GM18526 (cell line): ENCODE data around the gene TRPM1.

ENCODE experiments used
- POLR2A ChIP-seq: IDR thresholded peaks from 3 replicates; pipeline ENCODE4 v1.6.1; 2011; ENCODE audit not compliant: insufficient read length; ENCODE audit errors: extremely low read depth

Gene TRPM1

DNA sequence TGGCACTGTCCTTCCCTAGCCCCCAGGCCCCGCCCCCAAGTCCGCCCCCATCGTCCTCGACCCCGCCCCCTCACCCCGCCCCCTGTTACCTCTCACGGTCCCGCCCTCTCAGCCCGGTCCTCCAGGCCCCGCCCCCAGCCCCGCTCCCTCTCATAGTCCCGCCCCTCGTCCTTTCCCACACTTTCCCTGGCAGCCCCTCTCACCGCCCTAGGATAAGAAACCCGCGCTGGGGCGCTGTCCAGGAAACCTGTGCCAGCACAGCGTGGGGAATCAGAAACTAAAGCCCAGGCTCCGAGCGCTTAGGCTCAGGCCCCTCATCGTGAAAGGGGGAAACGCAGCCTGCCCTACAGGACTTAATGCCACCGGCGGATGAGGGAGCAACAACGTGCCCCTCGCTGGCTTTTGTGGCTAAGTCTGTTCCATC lies 20.9 kb downstream of the TRPM1 start:
- TF ChIP-seq POLR2A = no peak

DNA sequence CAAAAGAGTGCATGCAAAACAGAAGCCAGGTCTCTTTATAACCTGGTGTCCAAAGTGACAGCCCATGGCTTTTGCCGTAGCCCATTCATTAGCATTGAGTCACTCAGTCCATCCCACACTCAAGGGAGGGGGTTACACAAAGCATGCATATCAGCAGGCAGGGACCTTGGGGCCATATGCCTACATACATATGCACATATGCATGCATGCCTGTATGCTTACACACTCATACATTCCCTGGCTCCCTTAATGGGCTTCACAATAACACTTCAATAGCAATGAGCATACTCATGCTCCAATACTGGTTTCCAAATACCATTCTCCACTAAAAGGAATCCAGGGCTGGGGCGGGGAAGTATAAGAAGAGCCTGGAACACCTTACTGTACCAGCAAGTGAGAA lies 22.0 kb downstream of the TRPM1 start:
- TF ChIP-seq POLR2A = no peak

DNA sequence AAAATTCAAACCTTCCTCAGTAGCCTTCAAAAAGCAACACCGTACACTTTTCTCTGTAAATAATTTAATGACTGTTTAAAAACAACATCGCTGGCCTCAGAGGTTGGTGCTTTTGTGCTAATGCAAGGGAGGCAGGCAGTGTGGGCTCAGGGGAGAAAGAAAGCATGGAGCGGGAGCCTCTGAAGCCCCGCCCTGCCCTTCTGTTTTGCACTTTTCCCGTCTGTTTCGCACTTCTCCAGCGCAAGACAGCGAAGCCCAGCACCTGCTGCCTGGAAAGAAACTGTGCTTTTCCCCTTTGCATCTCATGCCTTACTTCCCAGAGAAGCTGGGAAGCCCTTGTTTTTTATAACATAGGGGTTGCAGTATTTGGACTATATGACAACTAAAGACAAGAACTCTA lies 23.1 kb downstream of the TRPM1 start:
- TF ChIP-seq POLR2A = no peak

DNA sequence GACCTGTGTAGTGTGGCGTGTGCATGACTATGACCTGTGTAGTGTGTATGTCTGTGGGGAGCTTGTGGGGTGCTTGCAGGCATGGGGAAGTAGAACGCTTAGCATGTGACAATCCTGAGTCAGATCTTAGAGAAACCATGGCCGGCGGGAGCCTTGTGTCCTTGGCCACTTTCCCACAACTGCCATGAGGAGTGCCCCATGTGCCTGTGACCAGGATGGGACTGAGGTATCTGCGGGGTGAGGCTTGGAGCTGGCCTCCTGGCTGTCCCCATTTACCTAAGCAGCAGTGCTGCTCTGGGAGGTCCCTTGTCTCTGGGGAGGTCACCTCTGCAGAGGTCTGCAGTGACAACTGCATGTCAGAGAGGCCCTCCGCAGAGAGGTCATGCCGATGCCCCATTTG lies 23.6 kb downstream of the TRPM1 start:
- TF ChIP-seq POLR2A = no peak

DNA sequence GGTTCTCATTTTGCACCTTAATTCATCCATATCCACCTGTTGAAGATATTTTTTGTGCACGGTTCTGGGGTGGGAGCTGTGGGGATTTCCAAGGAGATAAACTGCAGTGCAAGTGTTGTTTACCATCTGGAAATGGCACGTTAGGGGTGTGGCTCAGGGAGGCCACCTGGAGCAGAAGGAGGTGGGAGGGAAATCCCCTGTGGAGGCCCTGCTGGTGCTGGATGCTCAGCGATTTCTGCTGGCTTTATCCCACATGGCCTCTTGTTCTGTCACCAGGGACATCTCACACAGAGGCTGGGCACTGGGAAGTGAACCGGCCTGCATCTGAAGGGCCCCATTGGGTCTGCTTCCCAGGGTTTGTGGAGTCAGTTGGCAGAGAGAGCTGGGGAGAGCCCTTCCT lies 24.3 kb downstream of the TRPM1 start:
- TF ChIP-seq POLR2A = no peak

DNA sequence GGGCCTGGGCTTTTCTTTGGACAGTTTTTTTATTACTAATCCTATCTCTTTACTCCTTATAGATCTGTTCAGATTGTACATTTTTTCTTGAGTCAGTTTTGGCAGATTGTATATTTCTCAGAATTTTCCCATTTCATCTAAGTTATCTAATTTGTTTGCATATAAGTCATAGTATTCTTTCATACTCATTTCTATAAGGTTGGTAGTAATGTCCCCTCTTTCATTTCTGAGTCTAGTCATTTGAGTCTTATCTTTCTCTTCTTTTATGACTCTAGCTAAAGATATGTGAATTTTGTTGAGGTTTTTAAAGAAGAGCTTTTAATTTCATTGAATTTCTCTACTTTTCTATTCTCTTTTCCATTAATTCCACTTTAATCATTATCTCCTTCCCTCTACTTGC lies 27.2 kb downstream of the TRPM1 start:
- TF ChIP-seq POLR2A = no peak

DNA sequence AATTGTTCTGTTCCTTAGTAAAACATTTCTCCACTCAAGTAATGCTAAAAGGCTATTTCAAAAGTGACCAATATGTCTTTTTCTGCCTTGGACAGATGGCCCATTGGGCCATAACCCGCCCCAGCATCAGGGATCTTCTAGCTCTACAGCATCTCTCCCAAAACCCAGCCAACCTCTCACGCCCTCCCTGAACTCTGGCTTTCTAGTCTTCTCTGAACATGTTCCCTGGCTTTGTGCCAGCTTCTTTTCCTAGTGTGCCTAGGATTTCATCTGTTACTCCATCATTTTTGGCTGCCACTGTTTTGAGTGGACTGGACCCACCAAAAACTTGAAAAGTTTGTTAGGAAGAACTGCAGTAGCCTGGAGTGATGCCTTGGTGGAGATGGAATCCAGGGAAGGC lies 30.7 kb downstream of the TRPM1 start:
- no peak for TF ChIP-seq POLR2A

DNA sequence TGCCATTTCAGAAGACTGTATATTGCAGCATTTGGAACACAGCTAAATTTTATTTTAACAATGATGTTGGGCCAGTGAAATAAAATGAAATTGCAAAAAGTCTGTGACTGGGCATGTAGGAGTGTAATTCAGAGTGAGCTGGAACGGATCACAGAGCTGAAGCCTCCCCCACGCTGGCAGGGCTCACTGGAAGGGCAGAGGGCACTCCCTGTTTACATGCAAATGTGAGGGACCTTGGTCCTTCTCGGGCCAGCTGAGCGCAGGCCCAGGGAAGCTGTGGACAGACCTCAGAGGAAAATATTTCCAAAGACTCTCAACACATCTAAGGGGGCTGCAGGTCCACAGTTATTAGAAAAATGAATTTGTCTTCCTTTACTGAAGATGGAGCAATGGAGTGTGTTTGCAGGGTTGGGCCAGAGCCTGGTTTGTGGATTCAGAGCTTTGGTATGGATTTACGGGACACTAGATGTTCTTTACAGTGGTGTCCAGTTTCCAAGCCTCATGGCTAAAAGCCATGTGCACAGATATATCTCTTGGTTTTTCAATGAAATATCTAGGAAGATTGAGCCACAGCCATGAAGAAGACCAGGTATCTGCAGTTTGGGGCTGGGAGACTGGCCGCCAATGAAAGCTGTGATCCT lies 32.0 kb downstream of the TRPM1 start:
- TF ChIP-seq POLR2A = no peak

DNA sequence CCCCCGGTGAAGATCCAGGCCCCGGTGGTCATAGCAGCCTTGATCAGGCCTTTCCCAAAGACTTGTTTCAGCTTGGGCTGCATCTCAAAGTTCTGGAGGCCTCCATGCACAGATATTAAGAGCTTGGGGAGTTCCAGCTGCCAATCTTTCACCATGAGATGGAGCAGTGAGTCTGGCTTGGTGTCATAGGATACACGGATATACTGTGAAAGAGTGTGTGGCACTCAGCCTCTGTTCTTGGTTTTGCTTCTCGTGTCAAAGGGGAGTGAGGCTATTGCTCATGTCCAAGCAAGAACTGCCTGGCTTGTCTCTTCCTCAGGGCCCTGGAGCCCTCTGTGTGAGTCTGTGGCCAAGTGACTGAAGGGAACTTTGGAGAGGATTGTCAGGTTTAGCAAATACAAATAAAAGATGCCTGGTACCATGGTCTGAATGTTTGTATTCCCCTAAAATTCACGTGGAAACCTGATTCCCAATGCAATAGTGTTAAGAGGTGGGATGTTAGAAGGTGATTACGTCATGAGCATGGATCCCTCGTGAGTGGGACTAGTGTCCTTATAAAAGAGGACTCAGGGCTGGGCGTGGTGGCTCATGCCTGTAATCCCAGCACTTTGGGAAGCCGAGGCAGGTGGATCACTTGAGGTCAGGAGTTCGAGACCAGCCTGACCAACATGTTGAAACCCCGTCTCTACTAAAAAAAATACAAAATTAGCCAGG lies 33.5 kb downstream of the TRPM1 start:
- TF ChIP-seq POLR2A = no peak

DNA sequence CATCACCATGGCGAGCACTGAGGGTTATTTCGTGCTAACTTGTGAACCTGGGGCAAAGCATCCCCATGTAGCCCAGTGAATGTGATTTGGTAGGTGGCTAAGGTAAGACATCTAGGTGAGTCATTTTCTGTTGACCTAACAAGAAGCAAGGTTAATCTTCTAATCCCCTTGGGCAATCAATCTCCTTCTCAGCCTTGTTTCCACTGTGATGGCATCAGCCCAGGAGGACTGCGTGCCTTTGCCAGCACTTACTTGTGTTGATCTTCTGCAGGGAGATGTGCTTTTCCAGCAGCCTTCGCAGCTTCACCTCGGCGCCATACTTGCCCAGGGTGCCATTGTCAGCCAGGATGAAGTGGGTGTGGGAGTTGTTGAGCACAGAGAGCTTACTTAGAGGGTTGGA lies 35.7 kb downstream of the TRPM1 start:
- no peak for TF ChIP-seq POLR2A

DNA sequence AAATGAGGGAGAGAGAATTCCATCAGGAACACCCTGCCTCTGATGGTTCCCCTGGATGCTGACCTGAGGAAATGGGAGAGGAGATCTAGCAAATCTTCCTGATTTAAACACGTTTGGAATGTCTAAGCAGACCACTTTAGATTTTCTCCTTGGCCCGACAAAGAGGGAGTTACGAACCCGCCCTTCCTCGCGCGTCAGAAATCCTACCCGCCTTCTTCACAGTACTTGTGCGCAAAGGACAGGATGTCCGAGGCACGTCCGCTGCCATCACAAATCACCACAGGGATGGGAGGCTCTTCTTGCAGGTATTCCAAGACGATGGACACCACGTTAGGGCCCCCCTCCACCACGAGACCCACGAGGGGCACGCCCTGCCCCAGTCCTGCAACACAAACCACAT lies 38.6 kb downstream of the TRPM1 start:
- TF ChIP-seq POLR2A = no peak

DNA sequence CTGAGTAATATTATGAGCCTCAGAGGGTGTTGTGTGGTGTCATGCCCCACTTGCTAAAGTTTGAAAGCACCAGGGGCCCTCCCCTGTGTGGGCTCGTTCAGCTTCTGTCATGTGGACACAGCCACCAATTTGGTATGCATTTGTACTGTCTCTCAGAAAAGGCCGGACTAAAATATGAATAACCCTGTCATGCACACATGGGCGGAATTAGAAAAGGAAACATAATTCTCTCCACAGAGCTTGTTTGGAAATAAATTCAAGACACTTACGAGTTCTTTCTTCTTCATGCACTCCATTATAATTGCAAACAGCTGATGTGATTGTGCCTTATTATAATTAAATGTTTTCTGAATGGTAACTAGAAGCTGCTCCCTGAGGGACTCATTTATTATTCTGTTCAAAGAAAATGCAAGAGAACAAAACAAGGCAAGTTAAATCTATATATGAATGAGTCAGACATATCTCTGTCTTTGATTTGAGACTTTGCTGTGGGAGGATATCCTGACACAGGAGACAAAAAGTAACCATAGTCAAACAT lies 39.1 kb downstream of the TRPM1 start:
- no peak for TF ChIP-seq POLR2A

DNA sequence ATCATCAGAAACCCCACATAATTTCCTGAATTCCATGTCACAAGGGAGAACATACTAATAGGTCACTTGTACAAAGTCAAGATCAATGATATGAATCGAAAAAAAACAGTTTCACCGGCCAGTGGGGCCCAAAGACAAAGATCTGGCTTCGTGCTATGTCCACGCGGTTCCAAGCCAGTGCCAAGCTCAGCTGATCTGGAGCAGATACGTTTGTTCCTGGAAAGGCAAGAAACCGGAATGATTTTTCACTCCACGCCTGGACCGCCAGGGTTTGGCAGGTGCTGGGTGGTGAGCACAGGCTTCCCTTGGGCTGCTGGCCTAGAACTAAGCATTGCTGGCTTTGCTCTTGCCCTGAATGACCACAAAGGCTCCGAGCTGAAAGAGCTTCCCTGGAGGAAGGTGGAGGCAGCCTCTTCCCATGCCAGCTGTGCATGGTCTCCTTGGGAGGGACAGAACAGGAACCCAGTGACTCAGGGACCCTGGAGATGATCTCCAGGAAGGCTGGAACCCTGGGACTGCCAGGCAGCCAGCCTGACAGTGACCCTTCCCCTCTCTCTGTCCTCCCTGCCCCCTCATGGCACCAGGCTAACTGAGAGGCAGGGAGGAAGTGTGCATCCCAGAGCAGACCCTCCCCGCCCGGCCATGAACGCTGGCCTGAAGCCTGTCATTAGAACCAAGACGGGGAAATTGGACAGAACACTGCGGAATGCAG lies 40.9 kb downstream of the TRPM1 start:
- TF ChIP-seq POLR2A = no peak

DNA sequence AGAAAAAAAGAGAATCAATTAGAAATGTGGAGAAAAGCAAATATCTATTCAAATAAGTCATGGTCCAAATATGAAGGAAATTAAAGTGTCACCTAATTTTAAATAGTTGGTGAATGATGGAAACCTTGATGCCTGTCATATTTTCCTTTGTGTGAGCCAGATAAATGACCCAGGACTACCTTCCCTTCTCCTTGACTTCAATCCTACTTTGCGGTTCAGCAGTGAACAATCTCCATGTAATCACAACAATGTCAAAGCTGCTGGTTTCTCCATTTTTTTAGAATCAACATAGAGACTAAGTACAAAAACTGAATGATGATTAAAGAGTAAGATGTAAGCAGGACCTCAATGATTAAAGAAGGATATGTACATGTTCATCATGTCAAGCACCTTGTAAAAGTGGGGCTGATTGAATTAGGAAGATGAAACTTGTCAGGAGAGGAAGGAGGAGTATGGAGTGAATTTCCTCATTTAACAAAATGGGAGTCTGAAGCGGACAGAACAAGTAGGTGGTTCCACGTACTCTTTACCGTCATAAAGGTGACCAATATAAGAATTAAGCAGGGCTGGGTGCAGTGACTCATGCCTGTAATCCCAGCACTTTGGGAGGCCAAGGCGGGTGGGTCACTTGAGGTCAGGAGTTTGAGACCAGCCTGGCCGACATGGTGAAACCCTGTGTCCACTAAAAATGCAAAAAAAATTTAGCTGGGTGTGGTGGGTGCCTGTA lies 43.1 kb downstream of the TRPM1 start:
- TF ChIP-seq POLR2A = no peak

DNA sequence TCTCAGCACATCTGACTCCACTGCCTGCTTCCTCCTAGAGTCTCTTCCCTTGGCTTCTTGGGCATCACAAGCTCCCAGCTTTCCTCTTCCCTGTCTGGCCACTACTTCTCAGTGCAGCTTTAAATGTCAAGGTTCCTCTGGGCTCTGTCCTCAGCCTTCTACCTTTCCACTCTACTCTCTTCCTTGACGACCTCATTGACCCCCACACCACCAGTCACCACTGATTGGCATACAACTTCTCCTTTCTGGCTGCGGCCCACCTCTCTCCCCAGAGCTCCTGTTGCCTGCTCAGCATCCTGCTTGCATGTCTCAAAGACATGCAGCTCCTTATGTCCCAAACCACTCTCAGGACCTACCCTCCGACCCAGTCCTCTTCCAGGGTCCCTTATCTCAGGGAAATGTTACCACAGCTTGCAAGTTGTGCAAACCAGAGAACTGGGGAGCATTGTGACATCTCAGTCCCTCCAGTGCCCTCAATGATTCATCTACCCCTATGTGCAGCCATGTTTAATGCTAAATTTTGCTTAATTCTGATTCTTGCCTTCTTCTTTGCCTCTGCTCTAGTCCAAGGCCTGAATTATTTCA lies 49.9 kb downstream of the TRPM1 start:
- TF ChIP-seq POLR2A = no peak
